SK-N-MC (cell line): ENCODE data around the gene PLEKHD1.

Source experiments
- EZH2 ChIP-seq: fragments of 200-600 bp; sonication (generic); IDR thresholded peaks from one replicate; pipeline ENCODE4 v1.6.1; 2017; ENCODE audit warnings: antibody characterized with exemption
- POLR2AphosphoS5 ChIP-seq: IDR thresholded peaks from 2 replicates; pipeline ENCODE4 v1.6.1; 2012; ENCODE audit warnings: mild to moderate bottlenecking, low read depth, low read length, borderline replicate concordance

- TF ChIP-seq POLR2AphosphoS5 (no peak), EZH2 (no peak)
These were observed 10.9 kb downstream of the PLEKHD1 start for GRCh38 chr14:69495341-69495921.
